HepG2 (cell line): ENCODE data around the gene SIK3. TPM values are rescaled to one million over a fixed set of nuclear protein-coding genes. Genes with fewer than 3 reads are reported as not detected.

ENCODE experiments used
- BRF2 ChIP-seq: sonication (generic); formaldehyde crosslinking; IDR thresholded peaks from 2 replicates; pipeline ENCODE4 v1.8.1; 2022; ENCODE audit warnings: mild to moderate bottlenecking, missing genetic modification reagents
- ISL2 ChIP-seq: sonication (generic); formaldehyde crosslinking; IDR thresholded peaks from 2 replicates; pipeline ENCODE4 v1.5.0; 2020; ENCODE audit warnings: missing genetic modification reagents
- MTA3 ChIP-seq: sonication (generic); formaldehyde crosslinking; IDR thresholded peaks from 2 replicates; pipeline ENCODE4 v1.4.0; 2020; ENCODE audit warnings: missing genetic modification reagents
- NR2F1 ChIP-seq, 2 experiments: fragments of 450-650 bp in 1 of 2; formaldehyde crosslinking in 1 of 2; IDR thresholded peaks; 2 replicates each; pipeline versions ENCODE4 v1.5.0 to v1.6.1; 2016 to 2020; ENCODE audit warnings: mild to moderate bottlenecking in 1 of 2, missing compliant biosample characterization in 1 of 2, missing genetic modification reagents in 1 of 2, moderate library complexity in 1 of 2
- SP4 ChIP-seq: sonication (generic); formaldehyde crosslinking; IDR thresholded peaks from 2 replicates; pipeline ENCODE4 v1.8.1; 2023; ENCODE audit warnings: mild to moderate bottlenecking, missing genetic modification reagents
- SP5 ChIP-seq: IDR thresholded peaks from 2 replicates; pipeline ENCODE4 v1.6.1; 2016; ENCODE audit warnings: low read depth, borderline replicate concordance
- ZNF136 ChIP-seq: sonication (generic); formaldehyde crosslinking; IDR thresholded peaks from 2 replicates; pipeline ENCODE4 v1.8.1; 2022; ENCODE audit warnings: low read depth, mild to moderate bottlenecking, moderate library complexity, missing genetic modification reagents
- ZNF350 ChIP-seq: sonication (generic); formaldehyde crosslinking; IDR thresholded peaks from 2 replicates; pipeline ENCODE4 v1.4.0; 2020; ENCODE audit warnings: mild to moderate bottlenecking, low read depth, missing genetic modification reagents, borderline replicate concordance
- ZNF460 ChIP-seq: sonication (generic); formaldehyde crosslinking; IDR thresholded peaks from 2 replicates; pipeline ENCODE4 v1.5.1; 2020; ENCODE audit warnings: missing genetic modification reagents, mild to moderate bottlenecking, borderline replicate concordance
- ZNF496 ChIP-seq: sonication (generic); formaldehyde crosslinking; IDR thresholded peaks from 2 replicates; pipeline ENCODE4 v1.8.1; 2023; ENCODE audit warnings: mild to moderate bottlenecking, moderate library complexity, missing genetic modification reagents; ENCODE audit not compliant: insufficient replicate concordance
- ZNF543 ChIP-seq: sonication (generic); formaldehyde crosslinking; IDR thresholded peaks from 2 replicates; pipeline ENCODE4 v1.4.0; 2020; ENCODE audit warnings: mild to moderate bottlenecking, missing genetic modification reagents
- ZNF660 ChIP-seq: sonication (generic); formaldehyde crosslinking; IDR thresholded peaks from 2 replicates; pipeline ENCODE4 v1.5.1; 2020; ENCODE audit warnings: mild to moderate bottlenecking, low read depth, missing genetic modification reagents, borderline replicate concordance
- ZNF672 ChIP-seq: sonication (generic); formaldehyde crosslinking; IDR thresholded peaks from 2 replicates; pipeline ENCODE4 v1.8.1; 2022; ENCODE audit warnings: missing genetic modification reagents
- polyA plus RNA-seq, 8 experiments: library from polyadenylated mRNA; depleted of rRNA in 3 of 8; stranded (reverse) in 7 of 8; unstranded in 1 of 8; fragments of >200 nt; fragmentation: Illumina TruSeq in 4 of 8; extraction: Trizol in 4 of 8; gene quantifications; 2 replicates each; pipeline versions ENCODE4 v1.2.1 to v1.2.3, GENCODE V29; 2011 to 2016; ENCODE audit warnings: low read depth in 4 of 8, missing spikeins in 1 of 8, mixed read lengths in 1 of 8; ENCODE audit not compliant: insufficient read depth in 1 of 8
- total RNA-seq, 5 experiments: library from RNA; depleted of rRNA; stranded (reverse); fragments of >200 nt; fragmentation: Illumina TruSeq; extraction: Trizol; gene quantifications; 2 replicates each; pipeline ENCODE4 v1.2.3, GENCODE V29; 2016; ENCODE audit warnings: low read depth in 1 of 5
- TF ChIP-seq, protein P1 (sequence below): IDR thresholded peaks from 2 replicates; pipeline ENCODE4 v1.6.1; 2012; ENCODE audit warnings: low read depth, low read length, improper control_type of control experiment
- TF ChIP-seq, protein P2 (sequence below): sonication (generic); formaldehyde crosslinking; IDR thresholded peaks from 2 replicates; pipeline ENCODE4 v1.4.0; 2020; ENCODE audit warnings: missing genetic modification reagents, mild to moderate bottlenecking, borderline replicate concordance
- TF ChIP-seq, protein P3 (sequence below): sonication (generic); formaldehyde crosslinking; IDR thresholded peaks from 2 replicates; pipeline ENCODE4 v1.5.1; 2020; ENCODE audit warnings: mild to moderate bottlenecking, missing genetic modification reagents, borderline replicate concordance
- TF ChIP-seq, protein P4 (sequence below): sonication (generic); formaldehyde crosslinking; conservative IDR thresholded peaks from 2 replicates; pipeline ENCODE4 v1.4.0; 2020; ENCODE audit warnings: mild to moderate bottlenecking, missing genetic modification reagents, moderate library complexity

Gene SIK3
- total and polyA plus RNA-seq, 2 of the 13 experiments (the other 11 are each of a cell fraction or from before 2014, with no cell fraction given), result 5.7 to 9.8 TPM

DNA sequence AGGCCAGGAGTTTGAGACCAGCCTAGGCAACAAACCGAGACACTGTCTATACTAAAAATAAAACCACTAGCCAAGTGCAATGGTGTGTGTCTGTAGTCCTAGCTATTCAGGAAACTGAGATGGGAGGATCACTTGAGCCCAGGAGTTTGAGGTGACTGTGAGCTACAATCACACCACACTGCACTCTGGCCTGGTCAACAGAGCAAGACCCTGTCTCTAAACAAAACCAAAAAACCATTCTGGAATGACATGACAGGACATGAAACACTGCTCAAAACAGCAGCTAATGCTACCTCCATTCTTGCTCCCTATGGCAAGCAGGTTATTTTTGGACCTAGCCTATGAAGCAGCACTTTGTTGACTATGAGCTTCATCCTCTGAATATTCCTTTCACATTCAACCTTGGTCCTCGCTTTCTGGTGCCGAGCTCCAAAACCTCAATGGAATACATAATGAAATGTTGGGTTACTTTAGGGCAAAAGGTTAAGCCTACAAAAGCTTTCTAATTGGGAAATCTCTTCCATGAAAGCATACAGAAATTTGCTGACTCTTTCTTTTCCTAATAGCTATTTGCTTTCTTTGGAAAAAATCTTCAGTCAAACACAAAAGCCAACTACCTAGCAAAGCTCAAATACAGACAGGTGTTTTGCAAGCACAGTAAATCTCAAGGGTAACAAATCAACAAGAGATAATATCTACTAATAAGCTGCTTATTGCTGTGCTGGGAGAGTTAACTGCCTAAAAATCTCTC lies 21.1 kb downstream of the SIK3 start (continued):
- TF ChIP-seq ISL2 (CRISPR knock-in tag) (peak; percentile 98), ZNF496 (CRISPR knock-in tag) (no peak), ZNF136 (CRISPR knock-in tag) (no peak), ZNF660 (CRISPR knock-in tag) (no peak), MTA3 (CRISPR knock-in tag) (no peak), ZNF460 (CRISPR knock-in tag) (no peak), ZNF350 (CRISPR knock-in tag) (no peak), SP5 (CRISPR knock-in tag) (0 out of 2 replicates have a peak, but pooled peaks have one; percentile 31), BRF2 (CRISPR knock-in tag) (no peak), ZNF672 (CRISPR knock-in tag) (no peak), NR2F1 (CRISPR knock-in tag; IDR thresholded peaks at IDR 0.05) (peak; percentile 62 to 94; a peak in 3 of 4 replicates), ZNF543 (CRISPR knock-in tag) (0 out of 2 replicates have a peak, but pooled peaks have one; percentile 36), SP4 (no peak)
- TF ChIP-seq, protein P1, sequence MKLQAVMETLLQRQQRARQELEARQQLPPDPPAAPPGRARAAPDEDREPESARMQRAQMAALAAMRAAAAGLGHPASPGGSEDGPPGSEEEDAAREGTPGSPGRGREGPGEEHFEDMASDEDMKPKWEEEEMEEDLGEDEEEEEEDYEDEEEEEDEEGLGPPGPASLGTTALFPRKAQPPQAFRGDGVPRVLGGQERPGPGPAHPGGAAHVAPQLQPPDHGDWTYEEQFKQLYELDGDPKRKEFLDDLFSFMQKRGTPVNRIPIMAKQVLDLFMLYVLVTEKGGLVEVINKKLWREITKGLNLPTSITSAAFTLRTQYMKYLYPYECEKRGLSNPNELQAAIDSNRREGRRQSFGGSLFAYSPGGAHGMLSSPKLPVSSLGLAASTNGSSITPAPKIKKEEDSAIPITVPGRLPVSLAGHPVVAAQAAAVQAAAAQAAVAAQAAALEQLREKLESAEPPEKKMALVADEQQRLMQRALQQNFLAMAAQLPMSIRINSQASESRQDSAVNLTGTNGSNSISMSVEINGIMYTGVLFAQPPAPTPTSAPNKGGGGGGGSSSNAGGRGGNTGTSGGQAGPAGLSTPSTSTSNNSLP, result peak; percentile 56; the same call in 1 of the 2 replicates
- TF ChIP-seq, protein P2, sequence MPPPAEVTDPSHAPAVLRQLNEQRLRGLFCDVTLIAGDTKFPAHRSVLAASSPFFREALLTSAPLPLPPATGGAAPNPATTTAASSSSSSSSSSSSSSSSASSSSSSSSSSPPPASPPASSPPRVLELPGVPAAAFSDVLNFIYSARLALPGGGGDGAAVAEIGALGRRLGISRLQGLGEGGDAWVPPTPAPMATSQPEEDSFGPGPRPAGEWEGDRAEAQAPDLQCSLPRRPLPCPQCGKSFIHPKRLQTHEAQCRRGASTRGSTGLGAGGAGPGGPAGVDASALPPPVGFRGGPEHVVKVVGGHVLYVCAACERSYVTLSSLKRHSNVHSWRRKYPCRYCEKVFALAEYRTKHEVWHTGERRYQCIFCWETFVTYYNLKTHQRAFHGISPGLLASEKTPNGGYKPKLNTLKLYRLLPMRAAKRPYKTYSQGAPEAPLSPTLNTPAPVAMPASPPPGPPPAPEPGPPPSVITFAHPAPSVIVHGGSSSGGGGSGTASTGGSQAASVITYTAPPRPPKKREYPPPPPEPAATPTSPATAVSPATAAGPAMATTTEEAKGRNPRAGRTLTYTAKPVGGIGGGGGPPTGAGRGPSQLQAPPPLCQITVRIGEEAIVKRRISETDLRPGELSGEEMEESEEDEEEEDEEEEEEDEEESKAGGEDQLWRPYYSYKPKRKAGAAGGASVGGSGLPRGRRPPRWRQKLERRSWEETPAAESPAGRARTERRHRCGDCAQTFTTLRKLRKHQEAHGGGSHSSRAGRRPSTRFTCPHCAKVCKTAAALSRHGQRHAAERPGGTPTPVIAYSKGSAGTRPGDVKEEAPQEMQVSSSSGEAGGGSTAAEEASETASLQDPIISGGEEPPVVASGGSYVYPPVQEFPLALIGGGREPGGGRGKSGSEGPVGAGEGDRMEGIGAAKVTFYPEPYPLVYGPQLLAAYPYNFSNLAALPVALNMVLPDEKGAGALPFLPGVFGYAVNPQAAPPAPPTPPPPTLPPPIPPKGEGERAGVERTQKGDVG (CRISPR knock-in tag), result no peak
- TF ChIP-seq, protein P3, sequence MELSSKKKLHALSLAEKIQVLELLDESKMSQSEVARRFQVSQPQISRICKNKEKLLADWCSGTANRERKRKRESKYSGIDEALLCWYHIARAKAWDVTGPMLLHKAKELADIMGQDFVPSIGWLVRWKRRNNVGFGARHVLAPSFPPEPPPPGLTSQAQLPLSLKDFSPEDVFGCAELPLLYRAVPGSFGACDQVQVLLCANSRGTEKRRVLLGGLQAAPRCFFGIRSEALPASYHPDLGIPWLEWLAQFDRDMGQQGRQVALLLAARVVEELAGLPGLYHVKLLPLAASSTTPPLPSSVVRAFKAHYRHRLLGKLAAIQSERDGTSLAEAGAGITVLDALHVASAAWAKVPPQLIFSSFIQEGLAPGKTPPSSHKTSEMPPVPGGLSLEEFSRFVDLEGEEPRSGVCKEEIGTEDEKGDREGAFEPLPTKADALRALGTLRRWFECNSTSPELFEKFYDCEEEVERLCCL (CRISPR knock-in tag), result no peak
- TF ChIP-seq, protein P4, sequence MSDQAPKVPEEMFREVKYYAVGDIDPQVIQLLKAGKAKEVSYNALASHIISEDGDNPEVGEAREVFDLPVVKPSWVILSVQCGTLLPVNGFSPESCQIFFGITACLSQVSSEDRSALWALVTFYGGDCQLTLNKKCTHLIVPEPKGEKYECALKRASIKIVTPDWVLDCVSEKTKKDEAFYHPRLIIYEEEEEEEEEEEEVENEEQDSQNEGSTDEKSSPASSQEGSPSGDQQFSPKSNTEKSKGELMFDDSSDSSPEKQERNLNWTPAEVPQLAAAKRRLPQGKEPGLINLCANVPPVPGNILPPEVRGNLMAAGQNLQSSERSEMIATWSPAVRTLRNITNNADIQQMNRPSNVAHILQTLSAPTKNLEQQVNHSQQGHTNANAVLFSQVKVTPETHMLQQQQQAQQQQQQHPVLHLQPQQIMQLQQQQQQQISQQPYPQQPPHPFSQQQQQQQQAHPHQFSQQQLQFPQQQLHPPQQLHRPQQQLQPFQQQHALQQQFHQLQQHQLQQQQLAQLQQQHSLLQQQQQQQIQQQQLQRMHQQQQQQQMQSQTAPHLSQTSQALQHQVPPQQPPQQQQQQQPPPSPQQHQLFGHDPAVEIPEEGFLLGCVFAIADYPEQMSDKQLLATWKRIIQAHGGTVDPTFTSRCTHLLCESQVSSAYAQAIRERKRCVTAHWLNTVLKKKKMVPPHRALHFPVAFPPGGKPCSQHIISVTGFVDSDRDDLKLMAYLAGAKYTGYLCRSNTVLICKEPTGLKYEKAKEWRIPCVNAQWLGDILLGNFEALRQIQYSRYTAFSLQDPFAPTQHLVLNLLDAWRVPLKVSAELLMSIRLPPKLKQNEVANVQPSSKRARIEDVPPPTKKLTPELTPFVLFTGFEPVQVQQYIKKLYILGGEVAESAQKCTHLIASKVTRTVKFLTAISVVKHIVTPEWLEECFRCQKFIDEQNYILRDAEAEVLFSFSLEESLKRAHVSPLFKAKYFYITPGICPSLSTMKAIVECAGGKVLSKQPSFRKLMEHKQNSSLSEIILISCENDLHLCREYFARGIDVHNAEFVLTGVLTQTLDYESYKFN (CRISPR knock-in tag), result peak; percentile 79
